ENCODE results near the gene NCMAP.
"Not testable (repeated sequence)": the region's sequence is repeated elsewhere in the genome, so short reads cannot be mapped to it uniquely, and the experiment has no call there.

The NCMAP gene

GRCh38 chr1:24555591-24556413 lies at the start of gene NCMAP:
Gene NCMAP (plus strand): TSS chr1:24556087. CDS start chr1:24595431, 39,344 bp downstream.
- DNase-seq: no peak

- no peak for DNase-seq
Measured at GRCh38 chr1:24506691-24507381, 49.1 kb upstream of the NCMAP start.

DNA sequence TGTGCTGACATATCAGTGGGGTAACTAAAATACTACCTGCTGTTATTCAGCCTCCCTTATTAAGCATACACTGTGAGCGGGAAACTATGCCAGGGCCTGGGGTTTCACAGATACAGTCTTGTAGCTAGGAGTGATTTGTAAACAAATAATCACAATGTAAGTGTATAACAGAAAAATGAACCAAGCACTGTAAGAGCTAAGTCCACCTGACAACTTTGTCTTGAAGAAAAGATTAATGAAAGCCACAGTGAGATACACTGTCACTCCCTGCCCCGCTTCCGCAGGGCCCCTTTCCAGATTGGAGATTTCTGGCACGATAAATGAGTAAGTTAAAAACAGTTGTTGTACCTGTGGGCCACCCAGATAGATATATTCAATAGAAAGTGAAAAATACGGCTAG lies 48.5 kb upstream of the NCMAP start:
- no peak for DNase-seq

DNA sequence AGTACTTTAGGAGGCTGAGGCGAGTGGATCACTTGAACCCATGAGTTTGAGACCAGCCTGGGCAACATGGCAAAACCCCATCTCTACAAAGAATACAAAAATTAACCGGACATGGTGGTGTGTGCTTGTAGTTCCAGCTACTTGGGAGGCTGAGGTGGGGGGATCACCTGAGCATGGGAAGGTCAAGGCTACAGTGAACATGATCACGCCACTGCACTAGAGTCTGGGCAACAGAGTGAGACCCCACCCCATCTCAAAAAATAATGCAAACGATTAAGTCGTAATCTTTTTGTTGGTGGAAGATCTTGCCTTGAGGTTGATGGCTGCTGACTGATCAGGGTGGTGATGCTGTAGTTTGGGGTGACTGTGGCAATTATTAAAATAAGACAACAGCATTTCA lies 47.0 kb upstream of the NCMAP start:
- DNase-seq: no peak

DNA sequence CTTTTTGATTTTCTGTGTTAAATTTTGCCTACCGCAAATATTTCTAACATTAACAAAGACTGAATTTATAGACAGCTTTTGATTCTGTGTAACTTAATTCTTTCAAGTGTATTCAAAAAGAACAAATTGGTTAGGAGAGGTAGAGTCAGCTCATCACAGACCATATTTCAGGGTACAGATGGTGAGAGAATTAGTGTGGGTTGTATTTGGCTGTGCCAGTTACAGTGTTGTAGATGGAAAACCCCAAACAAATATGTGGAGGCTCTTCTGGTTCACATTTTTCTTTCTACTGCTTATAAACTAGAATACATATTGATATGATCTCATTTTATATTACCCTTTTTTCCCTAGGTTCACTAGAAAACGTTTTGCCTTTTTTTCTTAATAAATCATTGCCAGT lies 42.2 kb upstream of the NCMAP start:
- DNase-seq: no peak

GRCh38 chr1:24514946-24515345 lies 40.9 kb upstream of the NCMAP start:
- no peak for DNase-seq

DNA sequence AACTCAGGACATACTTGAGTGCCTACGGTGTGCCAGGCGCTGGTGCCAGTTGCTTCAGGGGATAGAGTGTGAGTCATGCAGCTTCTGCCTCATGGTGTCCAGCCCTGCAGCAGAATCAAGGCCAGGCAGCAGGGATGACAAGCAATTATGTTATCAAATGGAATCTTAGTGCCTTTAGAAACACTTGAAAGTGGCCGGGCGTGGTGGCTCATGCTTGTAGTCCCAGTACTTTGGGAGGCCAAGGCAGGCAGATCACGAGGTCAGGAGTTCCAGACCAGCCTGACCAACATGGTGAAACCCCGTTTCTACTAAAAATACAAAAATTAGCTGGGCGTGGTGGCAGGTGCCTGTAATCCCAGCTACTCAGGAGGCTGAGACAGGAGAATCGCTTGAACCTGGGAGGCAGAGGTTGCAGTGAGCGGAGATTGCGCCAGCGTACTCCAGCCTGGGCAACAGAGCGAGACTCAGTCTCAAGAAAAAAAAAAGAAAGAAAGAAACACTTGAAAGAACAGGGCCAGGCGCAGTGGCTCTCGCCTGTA lies 40.1 kb upstream of the NCMAP start:
- DNase-seq: not testable (repeated sequence)

DNA sequence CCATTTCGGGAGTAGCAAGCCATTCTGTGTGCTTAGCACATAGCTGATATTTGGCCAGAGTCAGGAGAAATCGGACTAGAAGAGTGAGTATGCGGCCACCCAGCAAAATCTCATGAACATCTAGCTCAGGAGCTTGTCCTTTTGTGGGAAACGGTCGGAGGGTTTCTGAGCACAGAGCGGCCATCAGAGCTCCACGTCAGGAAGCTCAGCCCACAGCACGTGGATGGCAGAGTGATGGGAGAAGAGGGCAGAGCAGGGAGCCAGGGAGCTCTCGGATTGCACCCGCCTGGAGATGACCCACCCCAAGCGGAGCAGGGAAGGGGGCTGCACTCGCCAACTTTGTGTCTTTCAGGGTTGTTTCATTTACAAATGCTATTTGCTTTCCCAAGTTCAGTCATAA lies 39.4 kb upstream of the NCMAP start:
- DNase-seq: no peak

DNA sequence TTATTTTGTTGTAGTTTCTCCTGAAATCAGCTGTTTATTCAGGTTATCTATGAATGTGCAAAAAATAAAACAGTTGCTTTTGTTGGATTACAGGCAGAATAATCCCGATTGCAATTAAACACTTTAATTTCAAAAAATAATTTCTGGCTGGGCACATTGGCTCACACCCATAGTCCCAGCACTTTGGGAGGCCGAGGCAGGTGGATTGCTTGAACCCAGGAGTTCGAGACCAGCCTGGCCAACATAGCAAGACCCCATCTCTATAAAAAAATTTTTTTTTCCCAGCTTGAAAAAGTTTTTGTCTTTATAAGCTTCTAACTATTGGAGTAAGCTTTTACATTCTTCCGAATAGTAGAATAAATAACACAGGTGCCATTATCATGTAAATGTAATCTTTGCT lies 38.0 kb upstream of the NCMAP start:
- DNase-seq: no peak

GRCh38 chr1:24520282-24520681 lies 35.6 kb upstream of the NCMAP start:
- DNase-seq: not testable (repeated sequence)

GRCh38 chr1:24525606-24526005 lies 30.3 kb upstream of the NCMAP start:
- no peak for DNase-seq

- no peak for DNase-seq
Measured at GRCh38 chr1:24526045-24526444, 29.8 kb upstream of the NCMAP start.

GRCh38 chr1:24526940-24527542 lies 28.8 kb upstream of the NCMAP start:
- no peak for DNase-seq

DNA sequence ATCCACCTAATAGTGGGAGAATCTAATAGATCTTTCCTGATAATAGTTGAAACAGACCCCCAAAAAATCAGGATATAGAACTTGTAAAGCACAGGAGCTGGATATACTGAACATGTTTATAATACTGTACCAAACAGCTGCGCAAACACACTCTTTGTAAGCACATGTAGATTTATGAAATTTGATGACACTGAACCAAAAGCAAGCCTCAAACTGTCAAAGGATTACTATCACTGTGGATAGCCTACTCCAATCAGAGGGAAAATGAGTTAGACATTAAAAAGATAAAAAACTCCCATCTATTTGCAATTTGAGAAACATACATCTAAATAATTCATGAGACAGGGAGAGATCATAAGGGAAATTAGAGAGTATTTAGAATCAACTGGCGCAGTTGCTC lies 27.1 kb upstream of the NCMAP start:
- DNase-seq: no peak

DNA sequence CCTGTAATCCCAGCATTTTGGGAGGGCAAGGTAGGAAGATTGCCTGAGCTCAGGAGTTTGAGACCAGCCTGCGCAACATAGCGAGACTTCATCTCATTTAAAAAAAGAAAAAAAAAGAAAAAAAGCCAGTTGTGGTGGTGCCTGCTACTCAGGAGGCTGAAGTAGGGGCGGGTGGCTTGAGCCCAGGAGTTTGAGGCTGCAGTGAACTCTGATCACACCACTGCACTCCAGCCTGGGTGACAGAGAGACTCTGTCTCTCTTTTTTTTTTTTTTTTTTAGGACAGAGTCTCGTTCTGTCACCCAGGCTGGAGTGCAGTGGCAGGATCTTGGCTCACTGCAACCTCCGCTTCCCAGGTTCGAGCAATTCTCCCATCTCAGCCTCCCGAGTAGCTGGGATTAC lies 26.6 kb upstream of the NCMAP start:
- not testable (repeated sequence) for DNase-seq

DNA sequence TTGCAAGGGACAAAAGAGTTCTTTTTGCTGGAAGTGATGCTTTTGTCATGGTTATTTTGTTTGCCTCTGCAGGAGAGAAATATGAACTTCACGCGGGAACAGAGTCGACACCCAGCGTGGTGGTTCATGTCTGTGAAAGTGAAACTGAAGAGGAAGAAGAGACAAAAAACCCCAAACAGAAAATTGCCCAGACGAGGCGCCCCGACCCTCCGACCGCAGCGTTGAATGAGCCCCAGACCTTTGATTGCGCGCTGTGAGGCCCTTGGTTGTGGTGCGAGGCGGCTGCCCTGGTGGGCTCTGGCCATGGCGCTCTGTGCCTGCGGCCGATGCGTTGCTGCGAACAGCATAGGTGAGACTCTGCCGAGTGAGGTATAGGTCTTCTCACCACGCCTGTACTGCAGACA lies 20.9 kb upstream of the NCMAP start:
- no peak for DNase-seq

DNA sequence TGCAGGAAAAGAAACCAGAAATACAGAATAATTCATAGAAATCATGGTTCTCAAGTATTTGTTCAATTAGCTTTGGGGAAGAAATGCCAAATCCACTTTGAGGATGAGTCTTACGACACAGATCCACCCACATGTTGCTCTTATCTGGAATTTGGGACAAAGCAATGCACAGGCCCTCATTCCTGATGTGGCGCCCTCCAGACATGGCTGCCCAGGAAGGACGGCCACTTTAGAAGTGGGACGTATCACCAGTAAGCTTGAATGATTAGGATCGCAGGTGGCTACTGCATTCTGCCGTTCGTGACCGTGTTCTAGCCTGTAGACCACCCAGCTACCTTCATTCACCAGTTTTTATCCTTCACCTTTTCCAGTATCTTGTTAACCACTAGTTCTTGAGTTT lies 20.1 kb upstream of the NCMAP start:
- no peak for DNase-seq

- DNase-seq: no peak
Measured at GRCh38 chr1:24536391-24536840, 19.5 kb upstream of the NCMAP start.

DNA sequence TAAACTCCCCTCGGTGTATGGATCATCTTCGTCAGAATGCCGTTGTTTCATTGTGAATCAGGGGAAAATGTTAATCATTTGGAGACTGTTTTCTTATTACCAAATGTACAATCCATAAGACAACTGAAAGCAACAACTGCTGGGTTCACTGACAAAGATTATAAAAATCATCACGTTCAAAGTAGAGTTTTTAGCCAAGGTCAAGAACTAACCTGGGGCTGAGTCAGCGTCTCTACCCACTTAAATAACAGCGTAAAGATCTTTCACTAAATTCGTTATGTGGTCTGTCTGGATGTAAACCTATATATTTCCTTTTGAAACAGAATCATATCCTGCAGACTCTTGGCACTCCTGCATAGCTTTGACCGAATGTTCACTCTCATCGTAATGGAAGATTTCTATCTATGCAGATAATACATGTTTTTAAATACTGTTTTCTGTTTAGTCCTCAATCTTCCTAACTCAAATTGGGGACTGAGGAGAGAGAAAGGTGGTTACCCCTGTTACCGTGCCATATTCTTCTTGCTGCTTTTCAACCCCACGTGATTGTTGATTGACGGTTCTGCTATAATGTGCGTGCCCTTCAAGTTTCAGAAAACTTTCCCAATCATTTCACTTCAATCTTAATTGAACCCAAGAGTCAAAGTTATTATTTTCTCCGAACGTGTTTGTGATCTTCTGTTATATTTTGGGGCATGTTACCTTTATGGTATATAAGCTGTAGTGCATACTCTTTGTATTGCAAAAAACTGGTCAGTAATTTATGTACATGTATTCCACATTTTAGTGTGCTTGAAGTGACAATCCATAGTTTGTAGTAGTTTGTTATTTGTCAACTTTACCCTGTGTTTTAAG lies 15.6 kb upstream of the NCMAP start:
- DNase-seq: no peak

- no peak for DNase-seq
Measured at GRCh38 chr1:24540906-24541710, 14.8 kb upstream of the NCMAP start.

DNA sequence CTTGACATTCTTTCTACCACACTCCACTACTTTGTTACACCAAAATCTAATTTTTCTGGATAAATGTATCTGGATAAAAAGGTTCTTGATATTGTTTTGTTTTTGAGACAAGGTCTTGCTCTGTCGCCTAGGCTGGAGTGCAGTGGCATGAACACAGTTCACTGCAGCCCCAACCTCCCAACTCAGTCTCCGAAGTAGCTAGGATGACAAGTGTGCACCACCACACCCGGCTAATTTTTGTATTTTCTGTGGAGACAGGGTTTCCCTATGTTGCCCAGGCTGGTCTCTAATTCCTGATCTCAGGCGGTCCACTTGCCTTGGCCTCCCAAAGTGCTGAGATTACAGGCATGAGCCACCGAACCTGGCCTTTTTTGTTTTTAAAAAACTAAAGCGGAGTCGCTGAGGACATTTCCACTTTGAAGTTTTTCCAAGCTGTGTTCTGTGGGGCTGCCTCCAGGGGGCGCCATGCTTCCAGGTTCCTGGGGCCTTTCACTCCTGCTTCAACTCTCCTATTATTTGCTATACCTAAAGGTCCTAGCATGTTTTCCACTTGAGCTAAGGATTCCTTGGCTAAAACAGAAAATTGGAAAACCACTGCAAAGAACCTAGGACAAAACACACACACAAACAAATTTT lies 14.1 kb upstream of the NCMAP start:
- DNase-seq: no peak
